GM12864 (cell line): Measurements from ENCODE around the gene KMT2D.
"Not testable (repeated sequence)": the region's sequence is repeated elsewhere in the genome, so short reads cannot be mapped to it uniquely, and the experiment has no call there.

Source experiments
- DNase-seq: peaks from one replicate; pipeline ENCODE4 v3.0.0-alpha.2; 2011; ENCODE audit warnings: low read depth
- H3K4me3 ChIP-seq: 2 replicates; pipeline ENCODE4 v1.5.1; 2011; ENCODE audit warnings: mild to moderate bottlenecking, low read depth, low read length, control low read depth
- CTCF ChIP-seq: IDR thresholded peaks from 2 replicates; pipeline ENCODE4 v1.5.1; 2011; ENCODE audit warnings: low read depth, mild to moderate bottlenecking, moderate library complexity, low read length, control low read depth, inconsistent platforms; ENCODE audit errors: missing control alignments

Gene KMT2D

GRCh38 chr12:49068879-49069506, 8.4 kb upstream of the KMT2D start:
- peak overlapping the region; percentile 85 for H3K4me3 ChIP-seq
- no peak for DNase-seq
- TF ChIP-seq CTCF, result no peak

- H3K4me3 ChIP-seq, result no peak overlapping the region
- TF ChIP-seq CTCF, result no peak
- no peak for DNase-seq
Measured at GRCh38 chr12:49066120-49066519, 5.5 kb upstream of the KMT2D start.

GRCh38 chr12:49064767-49065152, 4.2 kb upstream of the KMT2D start:
- TF ChIP-seq CTCF, result no peak
- no peak for DNase-seq
- no peak overlapping the region for H3K4me3 ChIP-seq

GRCh38 chr12:49061916-49062315, 1.3 kb upstream of the KMT2D start:
- not testable (repeated sequence) for DNase-seq, H3K4me3 ChIP-seq

GRCh38 chr12:49061157-49061650, 610 bp upstream of the KMT2D start:
- TF ChIP-seq CTCF, result no peak
- no peak for DNase-seq
- peak overlapping the region; percentile 84 for H3K4me3 ChIP-seq

GRCh38 chr12:49059299-49060171, 1.1 kb downstream of the KMT2D start:
- no peak for TF ChIP-seq CTCF
- no peak for DNase-seq

GRCh38 chr12:49059045-49059298, 1.6 kb downstream of the KMT2D start:
- TF ChIP-seq CTCF, result no peak
- no peak for DNase-seq
- H3K4me3 ChIP-seq, result peak overlapping the region; percentile 84

More at GRCh38 chr12:49059299-49060171, 1.1 kb downstream of the KMT2D start:
- peak overlapping the region; percentile 84 for H3K4me3 ChIP-seq
